GM21825 (cell line): ENCODE measurements around the gene NSRP1.
A peak's percentile ranks its signal among the peaks of the same experiment; 100 is the strongest.
"Not testable (repeated sequence)": the region's sequence is repeated elsewhere in the genome, so short reads cannot be mapped to it uniquely, and the experiment has no call there.

ENCODE experiments used
- ATAC-seq: cut with Tn5 transposase; IDR thresholded peaks from one replicate; pipeline ENCODE4 v1.9.1; 2021; ENCODE audit warnings: mild to moderate bottlenecking, moderate library complexity; ENCODE audit not compliant: unreplicated experiment

Gene NSRP1

GRCh38 chr17:30174556-30174955 is 57.9 kb downstream of the NSRP1 start:
- ATAC-seq, result no peak

GRCh38 chr17:30176855-30177254 is 60.2 kb downstream of the NSRP1 start:
- no peak for ATAC-seq

- no peak for ATAC-seq
Measured at GRCh38 chr17:30186761-30187160, 70.1 kb downstream of the NSRP1 start.

GRCh38 chr17:30187573-30187972 is 71.0 kb downstream of the NSRP1 start:
- no peak for ATAC-seq

- ATAC-seq, result no peak
Measured at GRCh38 chr17:30188211-30188939, 71.8 kb downstream of the NSRP1 start.

- no peak for ATAC-seq
Measured at GRCh38 chr17:30191072-30191471, 74.5 kb downstream of the NSRP1 start.

- no peak for ATAC-seq
Measured at GRCh38 chr17:30196504-30196903, 79.9 kb downstream of the NSRP1 start.

- ATAC-seq, result no peak
Measured at GRCh38 chr17:30197416-30197815, 80.8 kb downstream of the NSRP1 start.

- ATAC-seq, result no peak
Measured at GRCh38 chr17:30199600-30199999, 83.0 kb downstream of the NSRP1 start.

GRCh38 chr17:30200106-30200505 is 83.5 kb downstream of the NSRP1 start:
- ATAC-seq, result no peak

- not testable (repeated sequence) for ATAC-seq
Measured at GRCh38 chr17:30200656-30201055, 84.0 kb downstream of the NSRP1 start.

- no peak for ATAC-seq
Measured at GRCh38 chr17:30203471-30203981, 86.9 kb downstream of the NSRP1 start.

GRCh38 chr17:30207655-30208054 is 91.0 kb downstream of the NSRP1 start:
- ATAC-seq, result no peak

- no peak for ATAC-seq
Measured at GRCh38 chr17:30208214-30208613, 91.6 kb downstream of the NSRP1 start.

GRCh38 chr17:30209930-30210329 is 93.3 kb downstream of the NSRP1 start:
- ATAC-seq, result no peak

- no peak for ATAC-seq
Measured at GRCh38 chr17:30210366-30210765, 93.8 kb downstream of the NSRP1 start.

GRCh38 chr17:30210901-30211300 is 94.3 kb downstream of the NSRP1 start:
- no peak for ATAC-seq

- ATAC-seq, result no peak
Measured at GRCh38 chr17:30211371-30211770, 94.8 kb downstream of the NSRP1 start.

- peak; percentile 59 for ATAC-seq
Measured at GRCh38 chr17:30212750-30213149, 96.1 kb downstream of the NSRP1 start.

- no peak for ATAC-seq
Measured at GRCh38 chr17:30217054-30217453, 100.4 kb downstream of the NSRP1 start.

- ATAC-seq, result no peak
Measured at GRCh38 chr17:30217746-30218245, 101.2 kb downstream of the NSRP1 start.

- no peak for ATAC-seq
Measured at GRCh38 chr17:30218799-30219198, 102.2 kb downstream of the NSRP1 start.

GRCh38 chr17:30219315-30219714 is 102.7 kb downstream of the NSRP1 start:
- ATAC-seq, result no peak
